Measurements from ENCODE around the gene MSANTD7.
"Not testable (repeated sequence)": the region's sequence is repeated elsewhere in the genome, so short reads cannot be mapped to it uniquely, and the experiment has no call there.

MSANTD7 gene

GRCh38 chr10:14837757-14838581 lies at the start of gene MSANTD7, which contains the start of the genes CDNF and HSPA14:
MSANTD7 (plus strand) TSS chr10:14838306; CDS start chr10:14842285, 3,979 bp downstream.
CDNF (minus strand) TSS chr10:14838037; CDS start chr10:14837946, 91 bp downstream.
HSPA14 (plus strand) TSS chr10:14838306; CDS start chr10:14838403, 97 bp downstream.
- DNase-seq (ENCODE audit: extremely low read depth in 1 of 2, low read depth in 1 of 2), result peak; percentile 99

- no peak for DNase-seq (ENCODE audit: extremely low read depth in 1 of 2, low read depth in 1 of 2)
Measured at GRCh38 chr10:14798636-14799035, 39.5 kb upstream of the MSANTD7 start.

GRCh38 chr10:14800397-14800796 lies 37.7 kb upstream of the MSANTD7 start:
- DNase-seq (ENCODE audit: extremely low read depth in 1 of 2, low read depth in 1 of 2), result no peak

GRCh38 chr10:14801723-14802122 lies 36.4 kb upstream of the MSANTD7 start:
- DNase-seq (ENCODE audit: extremely low read depth in 1 of 2, low read depth in 1 of 2), result no peak

- no peak for DNase-seq (ENCODE audit: extremely low read depth in 1 of 2, low read depth in 1 of 2)
Measured at GRCh38 chr10:14803827-14804226, 34.3 kb upstream of the MSANTD7 start.

GRCh38 chr10:14806318-14806717 lies 31.8 kb upstream of the MSANTD7 start:
- no peak for DNase-seq (ENCODE audit: extremely low read depth in 1 of 2, low read depth in 1 of 2)

GRCh38 chr10:14810969-14811953 lies 26.8 kb upstream of the MSANTD7 start:
- DNase-seq (ENCODE audit: extremely low read depth in 1 of 2, low read depth in 1 of 2), result no peak

GRCh38 chr10:14812271-14812670 lies 25.8 kb upstream of the MSANTD7 start:
- no peak for DNase-seq (ENCODE audit: extremely low read depth in 1 of 2, low read depth in 1 of 2)

- no peak for DNase-seq (ENCODE audit: extremely low read depth in 1 of 2, low read depth in 1 of 2)
Measured at GRCh38 chr10:14815681-14816080, 22.4 kb upstream of the MSANTD7 start.

GRCh38 chr10:14816717-14817116 lies 21.4 kb upstream of the MSANTD7 start:
- DNase-seq (ENCODE audit: extremely low read depth in 1 of 2, low read depth in 1 of 2), result not testable (repeated sequence)

GRCh38 chr10:14820010-14820774 lies 17.9 kb upstream of the MSANTD7 start:
- no peak for DNase-seq (ENCODE audit: extremely low read depth in 1 of 2, low read depth in 1 of 2)

GRCh38 chr10:14820775-14821154 lies 17.3 kb upstream of the MSANTD7 start:
- no peak for DNase-seq (ENCODE audit: extremely low read depth in 1 of 2, low read depth in 1 of 2)

- no peak for DNase-seq (ENCODE audit: extremely low read depth in 1 of 2, low read depth in 1 of 2)
Measured at GRCh38 chr10:14821635-14822375, 16.3 kb upstream of the MSANTD7 start.

- peak in 1 of 2 donors; percentile 17 for DNase-seq (ENCODE audit: extremely low read depth in 1 of 2, low read depth in 1 of 2)
Measured at GRCh38 chr10:14822879-14823755, 15.0 kb upstream of the MSANTD7 start.

- DNase-seq (ENCODE audit: extremely low read depth in 1 of 2, low read depth in 1 of 2), result no peak
Measured at GRCh38 chr10:14823966-14824365, 14.1 kb upstream of the MSANTD7 start.

GRCh38 chr10:14826076-14826829 lies 11.9 kb upstream of the MSANTD7 start:
- DNase-seq (ENCODE audit: extremely low read depth in 1 of 2, low read depth in 1 of 2), result no peak

- no peak for DNase-seq (ENCODE audit: extremely low read depth in 1 of 2, low read depth in 1 of 2)
Measured at GRCh38 chr10:14833106-14833505, 5.0 kb upstream of the MSANTD7 start.

GRCh38 chr10:14836208-14836607 lies 1.9 kb upstream of the MSANTD7 start:
- DNase-seq (ENCODE audit: extremely low read depth in 1 of 2, low read depth in 1 of 2), result no peak

Measured in activated CD8-positive, alpha-beta memory T cell treated with anti-CD3 and anti-CD28 coated beads for 1 hour (primary cell).